ENCODE results near the gene TLE2.

DNA sequence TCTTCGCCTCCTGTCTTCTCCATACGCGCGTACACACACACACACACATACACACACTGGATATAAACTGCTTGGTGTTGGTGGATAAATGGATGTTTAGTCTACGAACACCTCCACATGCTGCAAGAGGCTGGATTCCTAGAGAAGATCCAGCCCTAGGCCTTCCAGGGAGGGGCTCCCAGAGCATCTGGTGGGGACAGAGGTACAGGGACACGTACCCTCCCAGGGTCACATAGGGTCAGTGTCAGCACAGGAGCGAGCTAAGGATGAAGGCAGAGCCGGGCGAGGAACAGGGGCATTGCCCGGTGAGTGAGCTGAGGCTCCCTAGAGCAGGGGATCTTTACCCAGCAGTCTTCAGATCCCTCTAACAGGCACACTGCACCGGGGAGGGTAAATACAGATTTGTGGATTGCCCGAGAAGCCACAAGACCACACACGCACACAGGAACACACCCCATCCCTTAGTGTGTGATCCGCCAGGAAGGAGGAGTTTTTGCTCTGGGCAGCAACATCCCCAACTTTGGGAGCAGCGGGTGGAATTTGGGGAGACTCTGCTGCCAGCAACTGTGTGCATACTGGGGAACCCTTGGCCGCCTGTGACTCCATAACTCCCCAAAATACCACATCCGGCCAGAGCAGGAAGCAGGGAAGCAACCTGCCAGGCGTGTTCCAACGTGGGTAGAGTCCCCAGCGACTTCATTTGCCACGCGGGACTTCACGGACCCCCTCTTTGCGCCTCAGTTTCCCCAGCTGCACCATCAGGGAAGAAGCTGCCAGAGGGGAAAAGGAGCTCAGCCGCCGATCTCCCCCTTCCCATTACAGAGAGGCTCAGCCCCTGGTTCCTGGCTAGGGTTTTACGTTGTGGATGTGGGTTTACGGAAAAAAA is 5.8 kb upstream of the TLE2 start:
- TF ChIP-seq, protein P1, sequence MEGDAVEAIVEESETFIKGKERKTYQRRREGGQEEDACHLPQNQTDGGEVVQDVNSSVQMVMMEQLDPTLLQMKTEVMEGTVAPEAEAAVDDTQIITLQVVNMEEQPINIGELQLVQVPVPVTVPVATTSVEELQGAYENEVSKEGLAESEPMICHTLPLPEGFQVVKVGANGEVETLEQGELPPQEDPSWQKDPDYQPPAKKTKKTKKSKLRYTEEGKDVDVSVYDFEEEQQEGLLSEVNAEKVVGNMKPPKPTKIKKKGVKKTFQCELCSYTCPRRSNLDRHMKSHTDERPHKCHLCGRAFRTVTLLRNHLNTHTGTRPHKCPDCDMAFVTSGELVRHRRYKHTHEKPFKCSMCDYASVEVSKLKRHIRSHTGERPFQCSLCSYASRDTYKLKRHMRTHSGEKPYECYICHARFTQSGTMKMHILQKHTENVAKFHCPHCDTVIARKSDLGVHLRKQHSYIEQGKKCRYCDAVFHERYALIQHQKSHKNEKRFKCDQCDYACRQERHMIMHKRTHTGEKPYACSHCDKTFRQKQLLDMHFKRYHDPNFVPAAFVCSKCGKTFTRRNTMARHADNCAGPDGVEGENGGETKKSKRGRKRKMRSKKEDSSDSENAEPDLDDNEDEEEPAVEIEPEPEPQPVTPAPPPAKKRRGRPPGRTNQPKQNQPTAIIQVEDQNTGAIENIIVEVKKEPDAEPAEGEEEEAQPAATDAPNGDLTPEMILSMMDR (IDR thresholded peaks at IDR 0.05), result no peak
- no peak for TF ChIP-seq POLR2A (IDR thresholded peaks at IDR 0.05)
